ENCODE measurements around the gene NOTCH4. TPM values are rescaled to one million over a fixed set of nuclear protein-coding genes. Genes with fewer than 3 reads are reported as not detected.

Gene NOTCH4
- total and polyA plus RNA-seq, 9 of the 15 experiments (the other 6 are each of a cell fraction or from before 2014, with no cell fraction given) = 0.24 to 4.3 (median 1.7) TPM

DNA sequence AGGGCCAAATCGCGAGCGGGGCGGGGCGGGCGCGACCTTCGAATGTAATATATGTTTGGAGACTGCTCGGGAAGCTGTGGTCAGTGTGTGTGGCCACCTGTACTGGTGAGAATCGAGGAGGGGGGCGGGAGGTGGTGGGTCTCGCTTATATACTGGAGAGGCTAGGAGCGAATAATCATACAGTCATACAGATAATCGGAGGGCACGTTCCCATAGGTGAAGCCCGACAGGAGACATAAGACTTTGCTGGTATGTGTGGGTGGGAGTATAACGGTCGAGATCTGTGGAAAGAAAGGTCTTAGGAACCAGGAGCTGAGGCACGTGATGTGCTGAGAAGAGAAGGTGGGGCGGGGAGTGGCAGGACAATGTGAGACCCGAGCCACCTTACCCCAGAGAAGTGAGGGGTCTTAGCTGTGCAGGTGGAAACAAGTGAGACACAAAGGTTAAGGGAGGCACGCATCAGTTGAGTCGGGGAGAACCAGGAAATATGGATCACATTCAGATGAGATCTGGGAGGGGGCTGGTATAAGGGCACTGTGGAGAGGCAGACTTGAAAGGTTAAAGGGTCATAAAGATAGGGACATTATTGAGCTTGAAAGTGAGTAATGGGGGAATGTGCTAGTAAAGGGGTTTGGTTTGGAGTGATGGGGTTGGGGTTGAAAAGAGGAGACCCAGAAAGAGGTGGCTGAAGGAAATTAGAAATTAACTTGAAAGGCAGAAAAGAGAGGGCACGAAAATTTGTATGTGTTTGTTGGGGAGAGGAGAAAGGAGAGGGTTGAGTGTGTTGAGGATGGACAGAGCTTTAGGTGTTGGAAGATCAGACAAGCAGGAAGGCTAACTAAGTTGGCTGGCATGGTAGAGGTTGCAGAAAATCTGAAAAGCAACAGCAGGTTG, 45.1 kb downstream of the NOTCH4 start (continued):
- TF ChIP-seq, protein P1, sequence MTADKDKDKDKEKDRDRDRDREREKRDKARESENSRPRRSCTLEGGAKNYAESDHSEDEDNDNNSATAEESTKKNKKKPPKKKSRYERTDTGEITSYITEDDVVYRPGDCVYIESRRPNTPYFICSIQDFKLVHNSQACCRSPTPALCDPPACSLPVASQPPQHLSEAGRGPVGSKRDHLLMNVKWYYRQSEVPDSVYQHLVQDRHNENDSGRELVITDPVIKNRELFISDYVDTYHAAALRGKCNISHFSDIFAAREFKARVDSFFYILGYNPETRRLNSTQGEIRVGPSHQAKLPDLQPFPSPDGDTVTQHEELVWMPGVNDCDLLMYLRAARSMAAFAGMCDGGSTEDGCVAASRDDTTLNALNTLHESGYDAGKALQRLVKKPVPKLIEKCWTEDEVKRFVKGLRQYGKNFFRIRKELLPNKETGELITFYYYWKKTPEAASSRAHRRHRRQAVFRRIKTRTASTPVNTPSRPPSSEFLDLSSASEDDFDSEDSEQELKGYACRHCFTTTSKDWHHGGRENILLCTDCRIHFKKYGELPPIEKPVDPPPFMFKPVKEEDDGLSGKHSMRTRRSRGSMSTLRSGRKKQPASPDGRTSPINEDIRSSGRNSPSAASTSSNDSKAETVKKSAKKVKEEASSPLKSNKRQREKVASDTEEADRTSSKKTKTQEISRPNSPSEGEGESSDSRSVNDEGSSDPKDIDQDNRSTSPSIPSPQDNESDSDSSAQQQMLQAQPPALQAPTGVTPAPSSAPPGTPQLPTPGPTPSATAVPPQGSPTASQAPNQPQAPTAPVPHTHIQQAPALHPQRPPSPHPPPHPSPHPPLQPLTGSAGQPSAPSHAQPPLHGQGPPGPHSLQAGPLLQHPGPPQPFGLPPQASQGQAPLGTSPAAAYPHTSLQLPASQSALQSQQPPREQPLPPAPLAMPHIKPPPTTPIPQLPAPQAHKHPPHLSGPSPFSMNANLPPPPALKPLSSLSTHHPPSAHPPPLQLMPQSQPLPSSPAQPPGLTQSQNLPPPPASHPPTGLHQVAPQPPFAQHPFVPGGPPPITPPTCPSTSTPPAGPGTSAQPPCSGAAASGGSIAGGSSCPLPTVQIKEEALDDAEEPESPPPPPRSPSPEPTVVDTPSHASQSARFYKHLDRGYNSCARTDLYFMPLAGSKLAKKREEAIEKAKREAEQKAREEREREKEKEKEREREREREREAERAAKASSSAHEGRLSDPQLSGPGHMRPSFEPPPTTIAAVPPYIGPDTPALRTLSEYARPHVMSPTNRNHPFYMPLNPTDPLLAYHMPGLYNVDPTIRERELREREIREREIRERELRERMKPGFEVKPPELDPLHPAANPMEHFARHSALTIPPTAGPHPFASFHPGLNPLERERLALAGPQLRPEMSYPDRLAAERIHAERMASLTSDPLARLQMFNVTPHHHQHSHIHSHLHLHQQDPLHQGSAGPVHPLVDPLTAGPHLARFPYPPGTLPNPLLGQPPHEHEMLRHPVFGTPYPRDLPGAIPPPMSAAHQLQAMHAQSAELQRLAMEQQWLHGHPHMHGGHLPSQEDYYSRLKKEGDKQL (CRISPR knock-in tag; IDR thresholded peaks at IDR 0.05; ENCODE audit: borderline replicate concordance) = no peak
- TF ChIP-seq GATA2 (CRISPR knock-in tag; IDR thresholded peaks at IDR 0.05) = peak; percentile 21; the same call in 1 of the 2 replicates
- no peak for TF ChIP-seq RNF2 (IDR thresholded peaks at IDR 0.05)
- TF ChIP-seq HOMEZ (CRISPR knock-in tag; IDR thresholded peaks at IDR 0.05) = no peak
- TF ChIP-seq ERF (CRISPR knock-in tag; IDR thresholded peaks at IDR 0.05) = no peak
- no peak for TF ChIP-seq KAT8 (IDR thresholded peaks at IDR 0.05; ENCODE audit: low read depth)
- TF ChIP-seq, protein P2, sequence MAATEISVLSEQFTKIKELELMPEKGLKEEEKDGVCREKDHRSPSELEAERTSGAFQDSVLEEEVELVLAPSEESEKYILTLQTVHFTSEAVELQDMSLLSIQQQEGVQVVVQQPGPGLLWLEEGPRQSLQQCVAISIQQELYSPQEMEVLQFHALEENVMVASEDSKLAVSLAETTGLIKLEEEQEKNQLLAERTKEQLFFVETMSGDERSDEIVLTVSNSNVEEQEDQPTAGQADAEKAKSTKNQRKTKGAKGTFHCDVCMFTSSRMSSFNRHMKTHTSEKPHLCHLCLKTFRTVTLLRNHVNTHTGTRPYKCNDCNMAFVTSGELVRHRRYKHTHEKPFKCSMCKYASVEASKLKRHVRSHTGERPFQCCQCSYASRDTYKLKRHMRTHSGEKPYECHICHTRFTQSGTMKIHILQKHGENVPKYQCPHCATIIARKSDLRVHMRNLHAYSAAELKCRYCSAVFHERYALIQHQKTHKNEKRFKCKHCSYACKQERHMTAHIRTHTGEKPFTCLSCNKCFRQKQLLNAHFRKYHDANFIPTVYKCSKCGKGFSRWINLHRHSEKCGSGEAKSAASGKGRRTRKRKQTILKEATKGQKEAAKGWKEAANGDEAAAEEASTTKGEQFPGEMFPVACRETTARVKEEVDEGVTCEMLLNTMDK (IDR thresholded peaks at IDR 0.05; ENCODE audit: borderline replicate concordance, insufficient read depth, low read depth, low read length, poor library complexity, severe bottlenecking) = no peak
- no peak; the same call in 1 of the 2 replicates for TF ChIP-seq BRD4 (IDR thresholded peaks at IDR 0.05)
- no peak for TF ChIP-seq GATAD2B (IDR thresholded peaks at IDR 0.05; ENCODE audit: borderline replicate concordance)
- TF ChIP-seq CHAMP1 (IDR thresholded peaks at IDR 0.05) = no peak
- TF ChIP-seq ARNT (IDR thresholded peaks at IDR 0.05) = peak in 1 of 2 experiments; percentile 16; a peak in 1 of 4 replicates
- TF ChIP-seq U2AF2 (optimal IDR thresholded peaks at IDR 0.05; ENCODE audit: low read depth, low read length) = no peak
- no peak for TF ChIP-seq THAP7 (CRISPR knock-in tag; IDR thresholded peaks at IDR 0.05)

Measured in K562 (cell line).